Uterus (tissue), 4 donors: ENCODE data around the gene TMEM131. TPM values are rescaled to one million over a fixed set of nuclear protein-coding genes. Genes with fewer than 3 reads are reported as not detected.

Source experiments
- DNase-seq, 2 donors: peaks; one replicate each; pipeline ENCODE4 v3.0.0-alpha.2; 2019 to 2020
- H3K27ac ChIP-seq, 2 donors: fragments of 200-600 bp; sonication (generic); 1 replicate in 1 of 2; 2 replicates in 1 of 2; pipeline ENCODE4 v1.5.1; 2016 to 2018
- H3K27me3 ChIP-seq, 2 donors: fragments of 200-600 bp; sonication (generic); one replicate each; pipeline ENCODE4 v1.5.1; 2018 to 2019; ENCODE audit warnings: control low read depth in 1 of 2
- H3K36me3 ChIP-seq, 2 donors: fragments of 200-600 bp; sonication (generic); one replicate each; pipeline ENCODE4 v1.5.1; 2019; ENCODE audit warnings: control low read depth in 1 of 2
- H3K4me1 ChIP-seq, 2 donors: fragments of 200-600 bp; sonication (generic); one replicate each; pipeline ENCODE4 v1.5.1; 2018 to 2019; ENCODE audit warnings: control low read depth in 1 of 2
- H3K4me3 ChIP-seq, 2 donors: fragments of 200-600 bp; sonication (generic); 1 replicate in 1 of 2; 2 replicates in 1 of 2; pipeline ENCODE4 v1.5.1; 2018 to 2019; ENCODE audit warnings: mild to moderate bottlenecking in 1 of 2
- H3K9me3 ChIP-seq, 2 donors: fragments of 200-600 bp; sonication (generic); one replicate each; pipeline ENCODE4 v1.5.1; 2019; ENCODE audit warnings: control low read depth in 1 of 2
- POLR2A ChIP-seq, 2 donors: fragments of 450-650 bp; IDR thresholded peaks; one replicate each; pipeline ENCODE4 v1.6.1; 2016; ENCODE audit warnings: antibody characterized with exemption in 2 of 2, mild to moderate bottlenecking in 1 of 2, moderate library complexity in 1 of 2
- intact Hi-C: fragments of 100-400 bp; cut with DNase I; formaldehyde crosslinking; loops from one replicate; pipeline ENCODE4 v1.15.1; 2023; ENCODE audit warnings: low total_unique reads
- total RNA-seq, 4 donors: library from RNA; depleted of rRNA in 3 of 4; stranded (reverse); fragments of >200 nt in 3 of 4; gene quantifications; one replicate each; pipeline versions ENCODE4 v1.1.0 to v1.2.4, GENCODE V29; 2014 to 2023
- TF ChIP-seq, protein P1 (sequence below), 4 experiments: fragments of 200-600 bp in 2 of 4; fragments of 450-650 bp in 2 of 4; sonication (generic) in 2 of 4; IDR thresholded peaks; one replicate each; pipeline ENCODE4 v1.5.1; 2016 to 2019; ENCODE audit warnings: antibody characterized with exemption in 4 of 4, mild to moderate bottlenecking in 2 of 4, moderate library complexity in 1 of 4
- donor health status: DM: yes; HTN: yes; CAD: no.

The TMEM131 gene
- total RNA-seq, 4 donors from 2014 or later = 14.1 to 62.4 (median 35.4) TPM

DNA sequence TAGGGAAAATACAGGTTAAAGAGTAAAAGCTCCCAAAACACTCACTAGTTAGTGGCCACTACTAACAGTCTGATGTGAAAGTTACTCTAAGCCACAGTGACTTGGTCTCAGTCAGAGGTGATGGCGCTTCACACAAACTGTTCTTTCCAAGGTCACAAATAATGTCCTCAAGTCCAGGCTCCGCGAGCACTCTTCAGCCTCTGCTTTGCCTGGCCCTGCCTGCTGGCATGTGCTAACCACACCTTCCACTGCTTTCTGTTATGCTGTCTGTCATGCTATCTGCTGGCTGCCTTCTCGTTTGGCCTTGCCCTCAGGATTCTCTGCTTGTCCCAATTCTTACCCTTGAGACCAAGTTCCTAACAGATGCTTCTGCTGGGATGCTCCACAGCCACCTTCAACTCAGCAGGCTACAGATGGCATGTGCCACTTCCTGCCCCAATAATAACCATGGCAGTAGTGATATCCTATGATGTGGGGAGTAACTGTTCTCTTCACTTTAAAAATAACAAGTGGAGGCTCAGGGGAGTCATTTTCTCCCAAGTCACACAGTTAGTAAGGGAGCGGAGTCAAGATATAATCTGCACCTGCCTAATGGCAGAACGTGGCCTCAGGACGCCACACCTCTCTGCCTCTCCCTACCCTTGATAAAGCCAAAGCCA lies 206.6 kb downstream of the TMEM131 start:
- intact Hi-C loops = no loop called here

DNA sequence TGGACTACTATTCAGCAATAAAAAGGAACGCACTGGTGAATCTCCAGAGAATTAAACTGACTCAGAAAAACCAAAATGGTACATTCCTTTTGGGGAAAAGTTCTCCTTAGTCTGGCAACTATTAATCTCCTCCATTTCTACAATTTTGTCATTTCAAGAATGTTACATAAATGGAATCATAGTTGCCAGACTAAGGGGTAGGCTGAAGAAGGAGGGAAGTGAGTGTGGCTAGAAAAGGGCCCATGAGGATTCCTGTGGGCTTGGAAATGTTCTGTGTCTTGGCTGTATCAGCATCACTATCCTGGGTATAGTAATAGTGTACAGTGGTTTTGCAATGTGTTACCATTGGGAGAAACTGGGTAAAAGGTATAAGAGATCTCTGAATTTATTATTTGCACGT lies 209.9 kb downstream of the TMEM131 start:
- Histone ChIP-seq H3K36me3 (no peaks in the 10 kb centered on the region), H3K4me1 (no peaks in the 10 kb centered on the region), H3K27me3 (no peaks in the 10 kb centered on the region), H3K9me3 (no peaks in the 10 kb centered on the region), H3K27ac (no peak overlapping the region), H3K4me3 (no peak overlapping the region)
- DNase-seq = no peak
- intact Hi-C loops = no loop called here
- TF ChIP-seq POLR2A (IDR thresholded peaks at IDR 0.05) = no peak
- TF ChIP-seq, protein P1, sequence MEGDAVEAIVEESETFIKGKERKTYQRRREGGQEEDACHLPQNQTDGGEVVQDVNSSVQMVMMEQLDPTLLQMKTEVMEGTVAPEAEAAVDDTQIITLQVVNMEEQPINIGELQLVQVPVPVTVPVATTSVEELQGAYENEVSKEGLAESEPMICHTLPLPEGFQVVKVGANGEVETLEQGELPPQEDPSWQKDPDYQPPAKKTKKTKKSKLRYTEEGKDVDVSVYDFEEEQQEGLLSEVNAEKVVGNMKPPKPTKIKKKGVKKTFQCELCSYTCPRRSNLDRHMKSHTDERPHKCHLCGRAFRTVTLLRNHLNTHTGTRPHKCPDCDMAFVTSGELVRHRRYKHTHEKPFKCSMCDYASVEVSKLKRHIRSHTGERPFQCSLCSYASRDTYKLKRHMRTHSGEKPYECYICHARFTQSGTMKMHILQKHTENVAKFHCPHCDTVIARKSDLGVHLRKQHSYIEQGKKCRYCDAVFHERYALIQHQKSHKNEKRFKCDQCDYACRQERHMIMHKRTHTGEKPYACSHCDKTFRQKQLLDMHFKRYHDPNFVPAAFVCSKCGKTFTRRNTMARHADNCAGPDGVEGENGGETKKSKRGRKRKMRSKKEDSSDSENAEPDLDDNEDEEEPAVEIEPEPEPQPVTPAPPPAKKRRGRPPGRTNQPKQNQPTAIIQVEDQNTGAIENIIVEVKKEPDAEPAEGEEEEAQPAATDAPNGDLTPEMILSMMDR (IDR thresholded peaks at IDR 0.05) = no peak

More for the DNA sequence above, 206.6 kb downstream of the TMEM131 start:
- Histone ChIP-seq H3K4me3 (no peak overlapping the region), H3K4me1 (no peaks in the 10 kb centered on the region), H3K27ac (no peak overlapping the region), H3K27me3 (no peaks in the 10 kb centered on the region), H3K9me3 (no peaks in the 10 kb centered on the region), H3K36me3 (no peaks in the 10 kb centered on the region)
- TF ChIP-seq POLR2A (IDR thresholded peaks at IDR 0.05) = no peak
- TF ChIP-seq, protein P1 (IDR thresholded peaks at IDR 0.05) = no peak
- no peak for DNase-seq

DNA sequence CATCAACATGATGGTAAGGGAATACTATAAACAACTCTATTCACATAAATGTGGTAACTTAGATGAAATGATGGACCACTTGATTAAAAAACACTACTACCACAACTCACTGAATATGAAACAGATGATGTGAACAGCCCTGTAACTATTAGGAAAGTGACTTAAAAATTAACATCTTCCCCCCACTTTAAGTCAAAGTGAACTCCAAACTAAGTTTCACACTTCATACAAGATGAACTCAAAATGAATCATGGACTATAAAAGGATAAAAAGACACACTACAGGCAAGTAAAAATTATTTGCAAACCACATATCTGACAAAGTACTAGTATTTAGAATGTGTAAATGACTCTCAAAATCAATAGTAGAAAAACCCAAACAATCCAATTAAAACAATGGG lies 210.8 kb downstream of the TMEM131 start:
- no peaks in the 10 kb centered on the region for H3K9me3 ChIP-seq
- no peaks in the 10 kb centered on the region for H3K36me3 ChIP-seq
- intact Hi-C loops = no loop called here
- H3K4me1 ChIP-seq = no peaks in the 10 kb centered on the region
- TF ChIP-seq, protein P1 (IDR thresholded peaks at IDR 0.05) = no peak
- TF ChIP-seq POLR2A (IDR thresholded peaks at IDR 0.05) = no peak
- no peak overlapping the region for H3K4me3 ChIP-seq
- no peak for DNase-seq
- H3K27ac ChIP-seq = no peak overlapping the region
- no peaks in the 10 kb centered on the region for H3K27me3 ChIP-seq

DNA sequence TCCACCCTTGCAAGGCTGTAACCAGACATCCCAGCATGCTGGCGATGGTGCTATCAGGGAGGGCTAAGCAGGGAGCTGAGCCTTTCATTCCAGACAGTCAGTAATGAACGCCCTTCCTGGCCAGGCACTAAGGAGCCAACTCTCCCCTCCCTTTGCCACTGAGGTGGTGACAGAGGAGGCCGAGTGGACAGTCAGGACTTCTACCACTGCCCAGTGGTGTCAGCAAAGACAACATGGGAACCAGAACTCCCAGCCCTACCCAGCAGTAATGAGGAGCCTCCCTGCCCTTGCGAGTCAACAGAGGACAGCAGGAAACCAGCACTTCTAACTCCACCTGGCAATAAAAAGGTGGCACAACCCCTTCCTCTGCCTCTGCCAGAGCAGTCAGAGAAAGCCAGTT lies 213.8 kb downstream of the TMEM131 start:
- no peaks in the 10 kb centered on the region for H3K4me1 ChIP-seq
- no peak for DNase-seq
- TF ChIP-seq, protein P1 (IDR thresholded peaks at IDR 0.05) = no peak
- TF ChIP-seq POLR2A (IDR thresholded peaks at IDR 0.05) = no peak

DNA sequence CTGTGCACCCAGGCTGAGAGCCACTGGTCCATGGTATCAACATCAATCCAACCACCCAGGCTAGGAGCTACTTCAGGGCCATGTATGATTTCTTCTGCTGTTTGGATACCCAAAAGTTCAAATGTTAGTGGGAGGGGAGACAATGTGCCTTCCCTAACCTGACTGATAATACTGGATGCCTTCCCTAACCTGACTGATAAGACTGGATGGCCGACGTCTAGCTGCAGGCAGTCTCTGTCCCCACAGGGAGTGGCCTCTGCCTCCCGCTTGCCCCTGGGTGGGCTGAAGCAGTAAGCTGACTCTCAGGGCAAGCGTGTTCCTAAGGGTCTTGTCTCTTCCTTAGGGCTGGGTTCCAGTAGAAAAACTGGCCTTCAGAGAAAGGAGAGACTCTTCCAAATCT lies 216.6 kb downstream of the TMEM131 start:
- Histone ChIP-seq H3K36me3 (no peaks in the 10 kb centered on the region), H3K4me3 (no peak overlapping the region), H3K4me1 (no peaks in the 10 kb centered on the region), H3K27me3 (no peaks in the 10 kb centered on the region), H3K9me3 (no peaks in the 10 kb centered on the region), H3K27ac (no peak overlapping the region)
- DNase-seq = no peak
- intact Hi-C loops = no loop called here
- no peak for TF ChIP-seq POLR2A (IDR thresholded peaks at IDR 0.05)
- TF ChIP-seq, protein P1 (IDR thresholded peaks at IDR 0.05) = no peak

More for the DNA sequence above, 213.8 kb downstream of the TMEM131 start:
- H3K36me3 ChIP-seq = no peaks in the 10 kb centered on the region
- intact Hi-C loops = no loop called here
- no peaks in the 10 kb centered on the region for H3K27me3 ChIP-seq
- no peaks in the 10 kb centered on the region for H3K9me3 ChIP-seq
- H3K4me3 ChIP-seq = no peak overlapping the region
- H3K27ac ChIP-seq = no peak overlapping the region
